Measurements from ENCODE around the gene HTRA3. TPM values are rescaled to one million over a fixed set of nuclear protein-coding genes. Genes with fewer than 3 reads are reported as not detected.

The HTRA3 gene
- total RNA-seq, 1 experiment from 2014 or later = 2.3 TPM

DNA sequence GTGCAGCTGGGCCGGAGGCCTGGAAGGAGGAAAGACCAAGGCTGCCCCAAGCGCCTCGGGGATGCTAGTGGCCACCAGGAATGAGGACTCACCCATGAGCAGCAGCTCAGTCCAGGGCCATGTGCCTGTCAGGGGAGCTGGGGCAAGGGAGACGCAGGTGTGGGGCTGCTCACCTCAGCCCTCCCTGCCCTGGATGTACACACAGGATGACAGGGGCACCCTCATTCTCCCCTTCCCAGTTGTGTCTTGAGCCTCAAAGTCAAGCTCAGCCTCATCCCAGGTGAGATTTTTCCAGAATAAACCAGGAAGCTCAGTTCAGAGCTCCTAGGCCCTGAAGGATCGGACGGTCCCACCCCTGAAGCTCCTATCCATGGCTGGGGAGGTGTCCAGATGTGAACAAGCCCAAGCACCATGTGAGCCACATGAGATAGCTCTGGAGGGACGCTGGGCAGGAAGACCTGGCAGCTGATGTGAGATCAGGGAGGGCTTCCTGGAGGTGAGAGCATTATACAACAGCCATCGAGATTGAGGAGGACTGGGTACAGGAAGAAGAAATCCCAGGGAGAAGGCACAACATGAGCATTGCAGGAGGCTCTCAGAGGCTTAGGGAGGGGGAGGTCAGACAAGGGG, 23.0 kb downstream of the HTRA3 start (continued):
- TF ChIP-seq, protein P1, sequence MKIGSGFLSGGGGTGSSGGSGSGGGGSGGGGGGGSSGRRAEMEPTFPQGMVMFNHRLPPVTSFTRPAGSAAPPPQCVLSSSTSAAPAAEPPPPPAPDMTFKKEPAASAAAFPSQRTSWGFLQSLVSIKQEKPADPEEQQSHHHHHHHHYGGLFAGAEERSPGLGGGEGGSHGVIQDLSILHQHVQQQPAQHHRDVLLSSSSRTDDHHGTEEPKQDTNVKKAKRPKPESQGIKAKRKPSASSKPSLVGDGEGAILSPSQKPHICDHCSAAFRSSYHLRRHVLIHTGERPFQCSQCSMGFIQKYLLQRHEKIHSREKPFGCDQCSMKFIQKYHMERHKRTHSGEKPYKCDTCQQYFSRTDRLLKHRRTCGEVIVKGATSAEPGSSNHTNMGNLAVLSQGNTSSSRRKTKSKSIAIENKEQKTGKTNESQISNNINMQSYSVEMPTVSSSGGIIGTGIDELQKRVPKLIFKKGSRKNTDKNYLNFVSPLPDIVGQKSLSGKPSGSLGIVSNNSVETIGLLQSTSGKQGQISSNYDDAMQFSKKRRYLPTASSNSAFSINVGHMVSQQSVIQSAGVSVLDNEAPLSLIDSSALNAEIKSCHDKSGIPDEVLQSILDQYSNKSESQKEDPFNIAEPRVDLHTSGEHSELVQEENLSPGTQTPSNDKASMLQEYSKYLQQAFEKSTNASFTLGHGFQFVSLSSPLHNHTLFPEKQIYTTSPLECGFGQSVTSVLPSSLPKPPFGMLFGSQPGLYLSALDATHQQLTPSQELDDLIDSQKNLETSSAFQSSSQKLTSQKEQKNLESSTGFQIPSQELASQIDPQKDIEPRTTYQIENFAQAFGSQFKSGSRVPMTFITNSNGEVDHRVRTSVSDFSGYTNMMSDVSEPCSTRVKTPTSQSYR (CRISPR knock-in tag; IDR thresholded peaks at IDR 0.05) = no peak
- no peak for TF ChIP-seq RELA (CRISPR knock-in tag; IDR thresholded peaks at IDR 0.05; ENCODE audit: borderline replicate concordance)
- TF ChIP-seq, protein P2, sequence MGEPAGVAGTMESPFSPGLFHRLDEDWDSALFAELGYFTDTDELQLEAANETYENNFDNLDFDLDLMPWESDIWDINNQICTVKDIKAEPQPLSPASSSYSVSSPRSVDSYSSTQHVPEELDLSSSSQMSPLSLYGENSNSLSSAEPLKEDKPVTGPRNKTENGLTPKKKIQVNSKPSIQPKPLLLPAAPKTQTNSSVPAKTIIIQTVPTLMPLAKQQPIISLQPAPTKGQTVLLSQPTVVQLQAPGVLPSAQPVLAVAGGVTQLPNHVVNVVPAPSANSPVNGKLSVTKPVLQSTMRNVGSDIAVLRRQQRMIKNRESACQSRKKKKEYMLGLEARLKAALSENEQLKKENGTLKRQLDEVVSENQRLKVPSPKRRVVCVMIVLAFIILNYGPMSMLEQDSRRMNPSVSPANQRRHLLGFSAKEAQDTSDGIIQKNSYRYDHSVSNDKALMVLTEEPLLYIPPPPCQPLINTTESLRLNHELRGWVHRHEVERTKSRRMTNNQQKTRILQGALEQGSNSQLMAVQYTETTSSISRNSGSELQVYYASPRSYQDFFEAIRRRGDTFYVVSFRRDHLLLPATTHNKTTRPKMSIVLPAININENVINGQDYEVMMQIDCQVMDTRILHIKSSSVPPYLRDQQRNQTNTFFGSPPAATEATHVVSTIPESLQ (CRISPR knock-in tag; IDR thresholded peaks at IDR 0.05) = no peak

DNA sequence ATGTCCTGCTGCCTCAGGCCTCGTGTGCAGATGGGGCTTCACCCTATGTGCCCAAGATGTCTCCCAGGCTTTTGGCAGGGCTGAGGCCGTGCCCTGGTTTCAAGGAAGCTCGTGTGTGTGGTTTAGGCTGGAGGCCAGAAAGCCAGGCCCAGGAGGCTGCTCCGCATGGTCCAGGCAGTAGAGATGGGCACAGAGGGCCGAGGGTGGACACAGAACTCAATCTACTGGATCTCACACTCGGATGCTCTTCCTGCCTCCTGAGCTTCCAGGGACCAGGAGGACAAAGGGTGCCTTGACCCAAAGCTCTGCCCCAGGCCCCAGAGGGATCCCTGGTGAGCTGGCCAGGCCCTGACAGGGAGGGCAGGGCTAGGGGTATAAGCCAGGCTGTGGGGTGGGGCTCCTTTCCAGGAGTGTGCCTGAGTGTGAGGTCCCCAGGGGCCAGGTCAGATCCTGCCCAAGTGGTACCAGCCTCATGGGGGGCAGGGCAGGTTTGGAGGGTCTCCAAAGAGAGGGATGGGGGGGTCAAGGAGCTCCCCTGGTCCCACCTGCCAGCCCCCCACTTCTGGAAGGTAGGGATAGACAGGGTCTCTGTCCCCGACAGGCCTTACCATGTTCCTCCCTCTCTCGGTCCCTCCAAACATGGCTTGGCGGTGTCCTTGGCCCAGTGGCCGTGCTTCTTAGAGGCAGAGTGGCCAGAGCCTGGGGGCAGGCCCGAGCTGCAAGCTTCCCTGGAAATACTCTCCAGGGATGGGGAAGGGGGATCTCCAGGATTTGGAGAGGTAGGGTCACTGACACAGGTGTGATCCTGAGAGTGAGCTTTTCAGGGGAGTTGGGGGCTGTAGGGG, 23.8 kb downstream of the HTRA3 start:
- no peak overlapping the region for H3K4me3 Mint-ChIP-seq
- ChIA-PET POLR2A (no interaction called here), CTCF (interaction anchor here (1.1 to 2.8 kb wide), 4 partner anchors 14 to 117 kb away, joined by 3 to 9 read pairs (median 3); no protein-coding TSS in a partner anchor)

More for the DNA sequence above, 23.8 kb downstream of the HTRA3 start:
- no peak for TF ChIP-seq ZNF416 (CRISPR knock-in tag; IDR thresholded peaks at IDR 0.05)
- no peak for TF ChIP-seq FOXJ3 (CRISPR knock-in tag; IDR thresholded peaks at IDR 0.05; ENCODE audit: borderline replicate concordance)
- TF ChIP-seq, protein P1 (CRISPR knock-in tag; IDR thresholded peaks at IDR 0.05) = no peak
- TF ChIP-seq, protein P3, sequence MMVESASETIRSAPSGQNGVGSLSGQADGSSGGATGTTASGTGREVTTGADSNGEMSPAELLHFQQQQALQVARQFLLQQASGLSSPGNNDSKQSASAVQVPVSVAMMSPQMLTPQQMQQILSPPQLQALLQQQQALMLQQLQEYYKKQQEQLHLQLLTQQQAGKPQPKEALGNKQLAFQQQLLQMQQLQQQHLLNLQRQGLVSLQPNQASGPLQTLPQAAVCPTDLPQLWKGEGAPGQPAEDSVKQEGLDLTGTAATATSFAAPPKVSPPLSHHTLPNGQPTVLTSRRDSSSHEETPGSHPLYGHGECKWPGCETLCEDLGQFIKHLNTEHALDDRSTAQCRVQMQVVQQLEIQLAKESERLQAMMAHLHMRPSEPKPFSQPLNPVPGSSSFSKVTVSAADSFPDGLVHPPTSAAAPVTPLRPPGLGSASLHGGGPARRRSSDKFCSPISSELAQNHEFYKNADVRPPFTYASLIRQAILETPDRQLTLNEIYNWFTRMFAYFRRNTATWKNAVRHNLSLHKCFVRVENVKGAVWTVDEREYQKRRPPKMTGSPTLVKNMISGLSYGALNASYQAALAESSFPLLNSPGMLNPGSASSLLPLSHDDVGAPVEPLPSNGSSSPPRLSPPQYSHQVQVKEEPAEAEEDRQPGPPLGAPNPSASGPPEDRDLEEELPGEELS (CRISPR knock-in tag; IDR thresholded peaks at IDR 0.05) = no peak
- TF ChIP-seq TEAD1 (CRISPR knock-in tag; IDR thresholded peaks at IDR 0.05) = no peak
- TF ChIP-seq, protein P4, sequence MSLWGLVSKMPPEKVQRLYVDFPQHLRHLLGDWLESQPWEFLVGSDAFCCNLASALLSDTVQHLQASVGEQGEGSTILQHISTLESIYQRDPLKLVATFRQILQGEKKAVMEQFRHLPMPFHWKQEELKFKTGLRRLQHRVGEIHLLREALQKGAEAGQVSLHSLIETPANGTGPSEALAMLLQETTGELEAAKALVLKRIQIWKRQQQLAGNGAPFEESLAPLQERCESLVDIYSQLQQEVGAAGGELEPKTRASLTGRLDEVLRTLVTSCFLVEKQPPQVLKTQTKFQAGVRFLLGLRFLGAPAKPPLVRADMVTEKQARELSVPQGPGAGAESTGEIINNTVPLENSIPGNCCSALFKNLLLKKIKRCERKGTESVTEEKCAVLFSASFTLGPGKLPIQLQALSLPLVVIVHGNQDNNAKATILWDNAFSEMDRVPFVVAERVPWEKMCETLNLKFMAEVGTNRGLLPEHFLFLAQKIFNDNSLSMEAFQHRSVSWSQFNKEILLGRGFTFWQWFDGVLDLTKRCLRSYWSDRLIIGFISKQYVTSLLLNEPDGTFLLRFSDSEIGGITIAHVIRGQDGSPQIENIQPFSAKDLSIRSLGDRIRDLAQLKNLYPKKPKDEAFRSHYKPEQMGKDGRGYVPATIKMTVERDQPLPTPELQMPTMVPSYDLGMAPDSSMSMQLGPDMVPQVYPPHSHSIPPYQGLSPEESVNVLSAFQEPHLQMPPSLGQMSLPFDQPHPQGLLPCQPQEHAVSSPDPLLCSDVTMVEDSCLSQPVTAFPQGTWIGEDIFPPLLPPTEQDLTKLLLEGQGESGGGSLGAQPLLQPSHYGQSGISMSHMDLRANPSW (CRISPR knock-in tag; conservative IDR thresholded peaks at IDR 0.05; ENCODE audit: low read depth) = no peak
- TF ChIP-seq ATF1 (CRISPR knock-in tag; IDR thresholded peaks at IDR 0.05) = no peak
- no peak for TF ChIP-seq TCF7 (CRISPR knock-in tag; IDR thresholded peaks at IDR 0.05; ENCODE audit: low read depth)
- TF ChIP-seq, protein P5, sequence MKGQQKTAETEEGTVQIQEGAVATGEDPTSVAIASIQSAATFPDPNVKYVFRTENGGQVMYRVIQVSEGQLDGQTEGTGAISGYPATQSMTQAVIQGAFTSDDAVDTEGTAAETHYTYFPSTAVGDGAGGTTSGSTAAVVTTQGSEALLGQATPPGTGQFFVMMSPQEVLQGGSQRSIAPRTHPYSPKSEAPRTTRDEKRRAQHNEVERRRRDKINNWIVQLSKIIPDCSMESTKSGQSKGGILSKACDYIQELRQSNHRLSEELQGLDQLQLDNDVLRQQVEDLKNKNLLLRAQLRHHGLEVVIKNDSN (CRISPR knock-in tag; IDR thresholded peaks at IDR 0.05) = no peak
- no peak for TF ChIP-seq NR1H2 (CRISPR knock-in tag; IDR thresholded peaks at IDR 0.05)
- ATAC-seq (no peak), DNase-seq (ENCODE audit: low spot score) (no peak)
- Mint-ChIP-seq H3K27ac (no peak overlapping the region), H3K36me3 (peaks cover 5% of the 10 kb centered on the region; the same call in 1 of the 2 replicates), H3K27me3 (ENCODE audit: low read depth) (no peaks in the 10 kb centered on the region), H3K9me3 (peaks cover 9% of the 10 kb centered on the region; the same call in 1 of the 2 replicates), H3K4me1 (no peaks in the 10 kb centered on the region)
